Measurements from ENCODE around the gene SLCO2A1. TPM values are rescaled to one million over a fixed set of nuclear protein-coding genes. Genes with fewer than 3 reads are reported as not detected.

SLCO2A1 gene
- total RNA-seq, 2 donors from 2014 or later: 15.9 to 46.7 TPM

- no peaks in the 10 kb centered on the region for H3K9me3 ChIP-seq
- H3K4me3 ChIP-seq: no peak overlapping the region
- DNase-seq (ENCODE audit: low spot score): no peak
- H3K27me3 ChIP-seq (replicated peaks; ENCODE audit: insufficient read depth): no peaks in the 10 kb centered on the region
- no peak for TF ChIP-seq POLR2AphosphoS5 (IDR thresholded peaks at IDR 0.05)
- TF ChIP-seq, protein P1, sequence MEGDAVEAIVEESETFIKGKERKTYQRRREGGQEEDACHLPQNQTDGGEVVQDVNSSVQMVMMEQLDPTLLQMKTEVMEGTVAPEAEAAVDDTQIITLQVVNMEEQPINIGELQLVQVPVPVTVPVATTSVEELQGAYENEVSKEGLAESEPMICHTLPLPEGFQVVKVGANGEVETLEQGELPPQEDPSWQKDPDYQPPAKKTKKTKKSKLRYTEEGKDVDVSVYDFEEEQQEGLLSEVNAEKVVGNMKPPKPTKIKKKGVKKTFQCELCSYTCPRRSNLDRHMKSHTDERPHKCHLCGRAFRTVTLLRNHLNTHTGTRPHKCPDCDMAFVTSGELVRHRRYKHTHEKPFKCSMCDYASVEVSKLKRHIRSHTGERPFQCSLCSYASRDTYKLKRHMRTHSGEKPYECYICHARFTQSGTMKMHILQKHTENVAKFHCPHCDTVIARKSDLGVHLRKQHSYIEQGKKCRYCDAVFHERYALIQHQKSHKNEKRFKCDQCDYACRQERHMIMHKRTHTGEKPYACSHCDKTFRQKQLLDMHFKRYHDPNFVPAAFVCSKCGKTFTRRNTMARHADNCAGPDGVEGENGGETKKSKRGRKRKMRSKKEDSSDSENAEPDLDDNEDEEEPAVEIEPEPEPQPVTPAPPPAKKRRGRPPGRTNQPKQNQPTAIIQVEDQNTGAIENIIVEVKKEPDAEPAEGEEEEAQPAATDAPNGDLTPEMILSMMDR (IDR thresholded peaks at IDR 0.05): no peak
- no peak for TF ChIP-seq POLR2A (IDR thresholded peaks at IDR 0.05)
- H3K4me1 ChIP-seq (replicated peaks): no peaks in the 10 kb centered on the region
- no peak overlapping the region for H3K27ac ChIP-seq
- H3K36me3 ChIP-seq: no peaks in the 10 kb centered on the region
- WGBS: 79% methylated on average over 6 of the region's 6 CpGs
- intact Hi-C loops (cut with DNase I): no loop called here
These were observed 145.5 kb downstream of the SLCO2A1 start for GRCh38 chr3:133884054-133884886.

DNA sequence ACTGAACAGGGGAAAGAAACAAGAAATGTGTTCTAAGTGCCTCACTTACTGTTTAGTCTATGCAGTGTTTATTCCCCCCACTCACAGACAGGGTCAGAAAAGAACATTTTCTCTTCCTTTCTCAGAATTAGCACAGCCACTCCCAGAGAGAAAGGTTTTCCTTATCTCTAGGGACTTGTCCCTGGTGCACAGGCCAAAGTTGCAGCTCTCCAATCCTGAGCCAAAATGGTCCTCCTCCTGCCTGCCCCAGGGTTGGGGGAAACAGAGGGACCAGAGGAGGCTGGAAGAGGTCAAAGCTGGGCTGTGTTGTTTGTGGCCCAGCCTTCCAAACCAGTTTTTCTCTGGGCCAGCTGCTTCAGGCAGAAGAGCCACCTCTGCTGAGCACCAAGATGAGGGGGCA is 146.1 kb downstream of the SLCO2A1 start:
- no peak overlapping the region for H3K27ac ChIP-seq
- no peaks in the 10 kb centered on the region for H3K9me3 ChIP-seq
- no peak for TF ChIP-seq POLR2A (IDR thresholded peaks at IDR 0.05)
- no peak for DNase-seq (ENCODE audit: low spot score)
- intact Hi-C loops (cut with DNase I): no loop called here
- H3K4me3 ChIP-seq: no peak overlapping the region
- H3K36me3 ChIP-seq: no peaks in the 10 kb centered on the region
- H3K4me1 ChIP-seq (replicated peaks): no peaks in the 10 kb centered on the region
- H3K27me3 ChIP-seq (replicated peaks; ENCODE audit: insufficient read depth): no peaks in the 10 kb centered on the region

GRCh38 chr3:133882986-133883586 is 146.6 kb downstream of the SLCO2A1 start:
- intact Hi-C loops (cut with DNase I): no loop called here
- Histone ChIP-seq H3K27me3 (replicated peaks; ENCODE audit: insufficient read depth) (no peaks in the 10 kb centered on the region), H3K9me3 (no peaks in the 10 kb centered on the region), H3K4me1 (replicated peaks) (no peaks in the 10 kb centered on the region), H3K4me3 (no peak overlapping the region), H3K36me3 (no peaks in the 10 kb centered on the region), H3K27ac (no peak overlapping the region)
- no peak for TF ChIP-seq POLR2AphosphoS5 (IDR thresholded peaks at IDR 0.05)
- TF ChIP-seq POLR2A (IDR thresholded peaks at IDR 0.05): no peak
- TF ChIP-seq, protein P1 (IDR thresholded peaks at IDR 0.05): no peak
- no peak for DNase-seq (ENCODE audit: low spot score)
- 90% methylated on average over 3 of the region's 3 CpGs for WGBS

GRCh38 chr3:133881939-133882825 is 147.5 kb downstream of the SLCO2A1 start:
- no peak for TF ChIP-seq POLR2A (IDR thresholded peaks at IDR 0.05)
- no peak for DNase-seq (ENCODE audit: low spot score)
- 88% methylated on average over 5 of the region's 5 CpGs for WGBS

GRCh38 chr3:133881492-133881891 is 148.2 kb downstream of the SLCO2A1 start:
- DNase-seq (ENCODE audit: low spot score): no peak
- Histone ChIP-seq H3K4me3 (no peak overlapping the region), H3K27ac (no peak overlapping the region), H3K4me1 (replicated peaks) (no peaks in the 10 kb centered on the region), H3K27me3 (replicated peaks; ENCODE audit: insufficient read depth) (no peaks in the 10 kb centered on the region), H3K36me3 (no peaks in the 10 kb centered on the region), H3K9me3 (no peaks in the 10 kb centered on the region)
- TF ChIP-seq POLR2A (IDR thresholded peaks at IDR 0.05): no peak
- no peak for TF ChIP-seq POLR2AphosphoS5 (IDR thresholded peaks at IDR 0.05)
- TF ChIP-seq, protein P1 (IDR thresholded peaks at IDR 0.05): no peak
- 93% methylated on average over 1 of the region's 1 CpG for WGBS
- intact Hi-C loops (cut with DNase I): no loop called here

More at GRCh38 chr3:133881939-133882825, 147.5 kb downstream of the SLCO2A1 start:
- no peak overlapping the region for H3K4me3 ChIP-seq
- H3K36me3 ChIP-seq: no peaks in the 10 kb centered on the region
- intact Hi-C loops (cut with DNase I): no loop called here
- H3K4me1 ChIP-seq (replicated peaks): no peaks in the 10 kb centered on the region
- H3K27me3 ChIP-seq (replicated peaks; ENCODE audit: insufficient read depth): no peaks in the 10 kb centered on the region
- H3K9me3 ChIP-seq: no peaks in the 10 kb centered on the region
- no peak overlapping the region for H3K27ac ChIP-seq
